ENCODE measurements around the gene ZRANB3.

Gene ZRANB3

DNA sequence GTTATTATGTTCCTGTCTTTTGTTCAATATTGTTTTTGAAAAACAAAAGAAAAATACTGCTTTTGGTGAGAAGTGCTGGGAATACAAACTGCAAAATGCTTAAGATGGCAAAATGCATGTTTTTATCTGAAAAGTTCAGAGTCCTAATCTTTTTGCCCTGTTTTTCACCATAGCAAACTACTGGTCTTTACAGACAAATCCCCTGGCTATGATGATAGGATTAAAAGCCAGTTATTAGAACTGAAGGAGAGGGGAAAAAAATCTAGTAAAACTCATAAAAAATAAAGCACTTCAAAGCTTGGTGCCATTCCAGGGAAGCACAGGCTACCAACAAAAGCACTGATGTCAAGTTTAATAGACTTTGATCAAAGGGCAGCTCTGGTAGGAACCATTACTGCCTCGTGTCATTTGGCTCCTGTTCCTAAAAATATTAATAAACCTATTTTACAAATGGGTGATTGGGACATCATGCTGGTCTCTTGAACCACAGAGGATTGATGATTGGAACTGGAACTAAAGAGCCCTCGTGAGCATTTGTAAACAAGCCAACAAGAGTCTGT, 284.2 kb downstream of the ZRANB3 start:
- no peak for DNase-seq

DNA sequence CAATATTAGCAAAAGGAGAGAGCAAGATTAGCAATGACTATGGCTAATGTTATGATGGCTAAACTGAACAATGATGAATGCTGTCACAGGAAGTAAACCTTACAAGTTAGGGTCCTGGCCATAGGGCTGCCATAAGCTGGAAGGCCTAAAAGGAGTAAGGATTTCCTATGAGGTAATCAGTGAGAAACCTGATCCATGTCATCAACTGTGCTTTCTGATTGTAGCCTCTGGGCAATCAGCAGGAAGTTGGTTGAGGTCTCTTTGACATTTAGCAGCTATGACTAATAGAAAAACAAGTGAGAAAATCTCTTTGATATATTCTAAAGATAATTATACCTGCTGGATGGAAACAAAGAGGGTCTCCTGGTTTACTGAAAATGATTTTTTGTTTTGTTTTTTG, 285.9 kb downstream of the ZRANB3 start:
- no peak for DNase-seq

DNA sequence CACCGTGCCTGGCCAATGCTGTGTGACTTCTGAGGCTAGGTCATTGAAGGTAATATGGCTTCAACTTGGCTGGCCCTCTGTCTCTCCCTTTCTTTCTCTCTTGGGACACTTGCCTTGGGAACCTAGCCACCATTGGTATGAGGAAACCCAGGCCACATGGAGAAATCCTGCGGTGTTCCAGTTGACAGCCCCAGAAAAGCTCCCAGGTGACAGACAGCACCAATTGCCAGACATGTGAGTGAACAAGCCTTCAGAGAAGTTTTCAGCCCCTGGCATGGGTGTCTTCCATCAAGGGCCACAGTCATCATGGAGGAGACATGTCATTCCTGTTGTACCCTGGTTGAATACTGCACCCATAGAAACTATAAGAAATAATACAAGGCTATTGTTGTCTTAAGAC, 292.4 kb downstream of the ZRANB3 start:
- no peak for DNase-seq

DNA sequence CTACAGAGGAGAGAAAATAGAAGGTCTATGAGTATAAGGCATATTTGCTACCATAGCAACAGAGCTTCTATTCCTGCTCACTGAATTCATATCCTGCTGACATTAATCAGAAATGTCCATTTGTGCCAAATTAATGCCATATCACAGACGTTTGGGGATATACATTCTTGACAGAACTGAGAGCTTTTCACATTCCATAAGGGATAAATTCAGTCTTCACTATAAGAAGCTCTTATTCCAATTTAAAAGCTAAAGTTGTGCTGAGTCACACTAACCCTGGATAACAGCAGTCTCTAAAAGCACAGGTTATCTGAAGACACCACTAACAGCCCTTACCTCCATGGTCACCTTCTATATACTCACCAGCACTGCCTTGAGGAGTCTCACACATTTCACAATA, 300.9 kb downstream of the ZRANB3 start:
- no peak for DNase-seq

DNA sequence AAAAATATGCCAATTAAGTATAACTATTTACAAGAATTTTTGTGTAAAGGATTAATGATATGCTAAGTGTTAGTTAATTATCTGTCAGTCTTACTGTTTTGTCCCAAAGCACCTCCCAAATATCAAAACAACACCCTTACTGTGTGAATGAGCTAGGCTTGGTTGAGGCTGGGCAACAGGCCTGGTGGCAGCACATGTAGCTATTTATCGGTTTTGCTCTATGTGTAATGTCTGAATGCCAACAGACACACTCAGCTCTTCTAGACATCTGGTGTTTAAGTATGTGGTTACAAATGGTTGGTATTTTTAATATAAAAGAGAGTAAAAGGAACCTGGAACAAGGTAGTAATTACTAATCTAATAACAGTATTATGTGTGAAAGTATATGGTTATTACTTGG, 303.6 kb downstream of the ZRANB3 start:
- no peak for DNase-seq

DNA sequence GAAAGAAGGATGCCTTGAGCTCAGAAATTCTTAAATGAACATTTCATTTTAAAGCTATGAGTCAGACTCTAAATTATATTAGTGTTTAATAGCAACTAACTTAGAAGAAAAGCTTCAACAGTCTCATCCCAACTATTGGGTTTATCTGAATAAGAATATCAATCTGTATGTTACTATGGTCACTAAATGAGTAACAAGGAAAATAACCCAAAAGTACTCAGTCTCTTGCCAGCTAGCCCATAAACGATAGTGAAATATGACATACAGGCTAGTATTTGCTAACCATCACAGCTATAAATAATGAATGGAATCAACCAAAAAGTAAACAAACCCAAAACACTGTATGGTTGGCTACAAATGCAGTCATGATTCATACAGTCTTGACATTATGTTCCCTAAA, 304.1 kb downstream of the ZRANB3 start:
- no peak for DNase-seq

DNA sequence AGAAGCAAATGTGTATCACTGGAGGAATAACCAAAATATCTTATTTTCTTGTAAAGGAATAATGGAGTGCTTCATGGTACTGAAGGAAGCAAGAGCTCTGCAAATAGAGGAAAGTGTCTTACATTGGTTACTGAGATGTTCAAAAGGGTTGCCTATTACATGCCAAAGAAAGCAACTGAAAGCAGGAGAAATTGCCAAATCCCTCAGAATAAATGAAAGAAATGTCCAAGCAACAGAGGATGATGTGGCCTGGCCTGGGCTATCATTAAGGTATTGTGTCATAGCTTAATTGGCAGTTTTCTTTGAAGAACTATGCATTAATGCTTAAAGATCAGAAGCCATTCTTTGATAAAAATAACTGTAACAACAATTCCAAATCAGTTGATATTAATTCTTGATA, 305.2 kb downstream of the ZRANB3 start:
- no peak for DNase-seq

DNA sequence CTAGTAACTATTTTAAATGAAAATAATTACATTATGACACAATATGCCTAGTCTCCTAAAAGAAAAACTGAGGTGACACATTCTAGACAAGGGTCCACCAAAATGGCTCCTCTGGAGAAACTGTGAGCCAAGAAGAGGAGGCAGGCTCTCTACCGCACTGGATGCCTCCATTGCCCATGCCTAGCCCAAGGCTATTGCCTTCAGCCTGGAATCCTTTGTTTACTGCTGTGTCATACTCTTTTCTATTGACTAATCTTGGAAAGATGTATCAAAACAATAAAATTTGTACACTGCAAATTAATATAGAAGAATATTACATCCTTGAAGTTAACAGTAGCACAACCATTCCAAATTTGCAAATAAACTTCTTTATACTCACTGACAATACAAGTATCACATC, 311.8 kb downstream of the ZRANB3 start:
- no peak for DNase-seq

DNA sequence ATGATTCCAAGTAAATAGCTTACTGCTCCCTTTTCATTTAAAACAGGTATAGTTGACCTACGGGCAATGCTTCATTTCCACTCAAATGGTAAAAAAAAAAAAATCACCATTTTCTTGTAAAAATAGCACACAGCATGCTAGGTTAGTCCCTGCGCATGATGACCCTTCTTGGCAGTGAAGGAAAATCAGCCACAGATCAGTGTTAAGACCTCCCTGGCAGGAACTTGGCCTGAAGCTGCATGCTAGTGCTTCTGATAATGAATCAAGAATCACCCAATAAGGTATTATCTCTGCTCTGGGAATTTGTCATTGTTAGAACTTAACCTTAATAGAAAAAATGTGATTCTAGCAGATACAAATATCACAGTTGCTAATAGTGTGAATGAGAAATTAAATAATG, 312.6 kb downstream of the ZRANB3 start:
- no peak for DNase-seq

DNA sequence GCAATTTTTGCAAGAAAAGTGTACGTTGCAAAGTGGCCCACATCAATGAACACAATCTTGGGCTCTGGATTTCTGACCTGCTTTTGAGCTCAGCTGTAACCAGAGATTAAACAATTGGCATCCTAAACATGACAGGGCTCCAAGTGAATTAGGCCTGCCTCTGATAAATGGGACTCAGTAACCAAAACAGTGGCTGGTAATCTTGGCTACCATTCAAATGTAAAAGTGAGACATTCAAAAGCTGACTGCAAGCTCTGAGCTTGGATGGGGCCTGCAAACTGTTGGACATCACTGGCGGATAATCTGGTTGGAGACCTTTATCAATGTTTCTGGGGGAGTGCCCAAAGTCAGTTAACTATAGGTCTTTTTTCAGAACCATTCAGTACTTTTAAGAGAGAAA, 318.3 kb downstream of the ZRANB3 start:
- DNase-seq = no peak

DNA sequence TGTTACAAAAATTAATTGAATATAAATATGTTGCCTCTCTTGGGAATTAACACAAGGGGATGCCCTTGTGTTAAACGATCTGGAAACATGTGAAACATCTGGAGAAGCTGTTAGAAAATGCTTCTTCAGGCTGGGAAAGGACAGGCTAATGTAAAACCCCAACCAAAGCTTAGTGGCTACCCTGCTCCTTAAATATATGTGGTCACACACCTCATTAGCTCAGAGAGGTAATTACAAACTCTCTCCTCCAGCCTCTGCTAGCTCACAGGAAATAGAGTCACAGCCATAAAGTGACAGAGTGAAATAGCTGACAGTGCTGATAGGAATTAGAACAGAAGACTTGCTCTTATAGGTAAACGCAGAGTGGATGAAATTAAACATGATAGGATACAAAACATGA, 323.0 kb downstream of the ZRANB3 start:
- no peak for DNase-seq

DNA sequence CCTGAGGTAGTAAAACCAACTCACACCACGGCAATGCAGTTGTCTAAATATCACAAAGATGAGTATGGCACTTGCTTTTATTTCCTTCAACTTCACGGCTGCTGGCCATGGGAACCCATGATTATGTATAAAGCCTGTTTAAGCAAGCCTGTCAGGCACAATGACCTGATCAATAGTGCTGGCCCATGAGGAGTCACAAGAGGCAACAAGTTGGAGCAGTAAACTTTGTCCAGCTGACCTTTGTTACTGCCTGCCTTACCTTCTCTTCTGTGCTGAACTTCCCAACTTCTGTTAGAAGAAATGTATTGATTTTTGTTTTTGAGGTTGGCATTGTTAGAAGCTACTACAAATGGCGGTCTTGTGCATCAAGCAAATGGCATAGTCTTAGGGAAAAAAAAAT, 327.1 kb downstream of the ZRANB3 start:
- no peak for DNase-seq

DNA sequence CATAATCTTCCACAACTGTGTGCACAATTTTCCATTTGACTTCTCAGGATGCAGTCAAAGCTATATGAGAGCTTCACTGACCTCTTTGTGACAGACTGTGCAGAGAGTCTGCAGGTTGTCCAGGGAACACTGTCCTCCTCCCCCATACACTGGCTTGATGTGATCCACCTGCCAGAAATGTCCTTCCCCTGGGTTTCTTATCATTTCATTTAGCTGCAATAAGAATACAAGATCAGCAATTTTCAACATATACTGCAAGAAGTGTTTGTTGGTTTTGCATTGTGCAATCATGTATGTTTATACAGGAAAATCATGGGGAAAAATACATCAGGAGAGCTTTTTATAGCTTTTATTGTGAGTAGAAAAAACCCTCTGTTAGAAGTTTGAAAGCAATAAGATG, 328.3 kb downstream of the ZRANB3 start:
- no peak for DNase-seq

DNA sequence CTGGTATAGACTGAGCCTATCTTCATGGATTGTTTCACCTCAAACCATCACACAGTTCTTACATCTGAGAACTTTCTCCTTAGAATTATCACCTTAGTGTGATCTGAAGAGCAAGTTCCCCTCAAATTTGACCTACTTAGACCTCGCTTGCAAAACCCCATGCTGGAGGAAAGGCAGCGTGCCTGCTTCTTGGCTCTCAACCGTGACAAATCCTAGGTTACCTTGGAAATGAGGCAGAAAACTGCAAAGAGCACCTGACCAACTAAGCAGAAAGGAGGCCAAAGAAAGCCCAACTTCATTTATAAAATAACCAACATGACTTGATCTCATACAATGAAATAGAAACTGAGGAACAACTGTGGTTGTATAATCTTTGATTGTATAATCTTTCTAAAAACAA, 332.5 kb downstream of the ZRANB3 start:
- DNase-seq = no peak

DNA sequence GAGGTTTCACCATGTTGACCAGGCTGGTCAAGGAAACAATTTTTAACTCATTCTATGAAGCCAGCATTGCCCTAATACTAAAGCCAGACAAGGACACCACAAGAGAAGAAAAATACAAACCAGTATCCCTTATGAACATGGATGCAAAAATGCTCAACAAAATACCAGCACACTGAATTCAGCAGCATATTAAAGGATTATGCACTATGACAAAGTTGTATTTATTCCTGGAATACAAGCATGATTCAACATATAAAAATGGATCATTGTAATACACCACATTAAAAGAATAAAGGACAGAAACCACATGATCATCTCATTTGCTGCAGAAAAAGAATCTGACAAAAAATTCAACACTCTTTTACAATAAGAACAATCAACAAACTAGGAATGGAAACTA, 340.2 kb downstream of the ZRANB3 start:
- no peak for DNase-seq

DNA sequence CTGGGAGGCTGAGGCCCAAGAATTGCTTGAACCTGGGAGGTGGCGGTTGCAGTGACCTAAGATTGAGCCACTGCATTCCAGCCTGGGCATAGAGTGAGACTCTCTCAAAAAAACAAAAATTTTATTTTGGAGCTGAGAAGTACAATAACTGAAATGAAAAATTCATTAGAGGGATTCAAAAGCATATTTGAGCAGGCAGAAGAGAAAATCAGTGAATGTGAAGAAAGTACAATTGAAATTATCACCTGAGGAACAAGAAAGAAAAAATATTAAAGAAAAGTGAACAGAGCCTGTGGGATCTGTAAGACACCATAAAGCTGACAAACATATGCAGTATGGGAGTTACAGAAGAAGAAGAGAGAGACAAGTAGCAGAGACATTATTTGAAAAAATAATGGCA, 341.9 kb downstream of the ZRANB3 start:
- no peak for DNase-seq

DNA sequence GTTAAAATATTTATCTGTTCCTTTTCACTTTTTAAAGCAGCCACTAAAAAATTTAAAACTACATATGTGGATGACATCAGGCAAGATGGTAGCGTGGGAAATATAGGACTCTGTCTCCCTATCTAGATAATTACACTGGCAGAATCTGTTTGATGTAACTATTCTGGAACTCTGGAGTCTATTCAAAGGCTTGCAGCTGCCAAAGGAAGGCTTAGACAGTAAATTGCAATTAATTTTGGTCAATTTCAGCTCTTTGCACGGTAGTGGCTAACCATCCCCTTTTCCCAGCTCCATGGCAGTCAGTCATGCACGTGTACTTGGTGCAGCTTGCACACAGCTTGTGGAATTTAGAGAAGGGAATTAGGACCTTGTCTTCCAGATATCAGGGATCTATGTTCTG, 343.7 kb downstream of the ZRANB3 start:
- DNase-seq = no peak

DNA sequence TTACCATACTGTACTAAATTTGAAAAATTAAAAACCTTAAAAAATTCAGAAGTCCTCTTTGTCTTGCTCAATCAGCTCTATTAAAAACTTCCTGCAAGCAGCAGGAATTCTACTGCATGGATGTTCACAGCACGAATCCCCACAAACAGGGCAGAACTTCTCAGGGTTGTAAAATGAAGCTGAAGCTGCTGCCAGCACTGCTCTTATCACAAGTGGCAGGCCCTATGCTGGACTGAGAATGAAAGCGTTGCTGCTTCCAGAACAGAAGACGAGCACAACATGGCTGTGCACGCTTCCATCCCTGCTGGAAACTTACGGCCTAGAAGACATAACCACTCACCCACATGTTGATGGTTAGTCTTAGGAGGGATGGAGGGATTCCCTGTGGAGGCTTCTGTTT, 345.0 kb downstream of the ZRANB3 start:
- DNase-seq = no peak

DNA sequence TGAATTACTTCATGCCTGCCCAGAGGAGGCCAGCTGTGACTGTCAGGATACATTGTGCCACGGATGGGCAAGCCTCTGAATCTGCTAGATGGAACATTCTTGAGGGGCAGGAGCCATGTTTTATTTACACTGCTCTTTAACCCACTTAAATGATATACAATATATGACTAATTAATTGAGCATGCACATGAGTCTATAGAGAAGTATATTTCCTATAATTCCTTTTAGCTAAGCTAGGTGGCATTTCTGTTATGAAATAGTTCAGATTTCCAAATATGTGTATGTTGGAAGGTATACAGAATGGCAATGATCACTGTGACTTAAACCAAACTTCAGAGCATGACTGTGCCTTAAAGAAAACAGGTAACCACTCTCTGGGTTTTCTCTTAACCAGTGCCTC, 347.2 kb downstream of the ZRANB3 start:
- no peak for DNase-seq

DNA sequence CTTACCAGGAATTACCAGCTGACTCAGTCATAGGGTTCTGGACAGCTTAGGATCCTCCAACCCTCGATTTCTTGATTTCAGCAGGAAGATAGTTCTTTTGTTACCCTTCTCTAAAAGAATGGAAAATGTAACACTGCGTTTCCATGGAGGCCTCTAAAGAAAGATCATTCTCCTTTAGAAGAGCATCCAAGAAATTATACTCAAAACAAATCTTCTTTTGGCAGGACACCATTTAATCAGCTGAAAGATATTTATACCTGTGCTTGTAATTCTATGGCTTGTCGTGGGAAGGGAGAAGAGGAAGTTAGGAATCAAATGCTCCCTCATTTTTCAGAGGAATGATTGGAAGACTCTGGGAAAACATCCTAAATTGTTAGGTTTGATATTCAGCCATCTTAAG, 348.4 kb downstream of the ZRANB3 start:
- no peak for DNase-seq

DNA sequence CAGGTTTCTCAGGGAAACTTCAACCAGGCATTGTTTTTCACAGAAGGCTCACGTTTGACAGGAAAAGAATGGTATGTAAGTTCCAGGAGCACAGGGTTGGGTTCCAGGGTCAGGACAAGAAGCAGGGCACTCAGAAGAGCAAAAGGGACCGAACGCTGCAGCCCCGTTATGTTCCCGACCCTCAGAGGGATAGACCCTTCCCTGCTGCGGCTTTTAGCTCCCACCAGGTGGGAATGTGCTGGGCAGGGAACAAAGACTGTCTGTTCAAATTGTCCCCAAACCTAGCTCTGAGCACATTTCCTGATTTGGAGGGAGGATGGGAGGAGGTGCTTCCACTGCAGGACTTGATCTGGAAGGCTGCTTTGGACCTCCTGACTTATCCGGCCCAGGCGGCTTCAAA, 348.8 kb downstream of the ZRANB3 start:
- no peak for DNase-seq

DNA sequence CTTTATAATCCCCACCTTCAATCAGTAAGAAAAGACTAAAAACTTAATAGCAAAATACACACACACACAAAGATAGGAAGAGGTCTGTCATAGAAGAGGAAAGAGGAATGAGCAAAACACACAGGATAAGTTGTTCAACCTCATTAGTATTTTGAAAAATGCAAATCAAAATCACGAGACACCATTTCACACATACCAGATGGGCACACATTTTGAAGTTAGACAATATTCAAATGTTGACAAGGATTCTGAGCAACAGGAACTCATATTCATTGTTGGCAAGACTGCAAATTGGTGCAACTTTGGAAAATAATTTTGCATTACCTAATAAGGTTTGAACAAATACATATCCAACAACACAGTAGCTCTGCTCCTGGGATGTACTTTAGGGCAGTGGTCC, 351.3 kb downstream of the ZRANB3 start:
- no peak for DNase-seq

DNA sequence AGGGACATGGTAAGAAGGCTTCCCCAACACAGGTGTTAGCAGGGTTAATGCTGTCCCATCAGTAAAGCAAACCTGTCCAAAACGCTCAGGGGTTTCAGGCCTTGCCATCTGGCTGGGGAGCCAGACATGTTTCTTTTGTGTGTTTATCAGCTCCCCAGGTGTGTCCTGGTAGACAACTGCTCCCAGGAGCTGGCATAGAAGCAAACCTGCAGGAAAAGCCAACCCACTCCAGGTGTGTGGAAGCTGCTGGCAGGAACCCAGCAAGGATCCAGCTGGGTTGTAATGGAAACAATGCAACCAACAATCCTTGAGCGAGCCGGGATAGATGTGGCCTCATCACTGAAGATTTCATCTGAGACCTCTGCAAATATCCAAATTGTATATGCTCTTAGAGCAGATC, 355.8 kb downstream of the ZRANB3 start:
- no peak for DNase-seq

DNA sequence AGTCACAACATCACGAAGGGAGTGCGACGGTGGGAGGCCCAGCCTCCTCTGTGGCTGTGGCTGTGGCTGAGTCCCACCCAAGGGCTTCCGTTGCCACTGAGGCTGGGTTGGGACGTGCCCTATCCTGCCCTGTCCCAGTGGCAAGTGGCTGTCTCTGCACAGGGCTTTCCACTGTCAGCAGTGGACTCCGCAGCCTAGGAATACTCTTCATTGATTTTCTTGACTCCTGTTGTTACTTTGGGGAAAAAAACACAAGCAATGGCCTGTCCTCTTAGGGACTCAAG, 356.3 kb downstream of the ZRANB3 start:
- DNase-seq = no peak

DNA sequence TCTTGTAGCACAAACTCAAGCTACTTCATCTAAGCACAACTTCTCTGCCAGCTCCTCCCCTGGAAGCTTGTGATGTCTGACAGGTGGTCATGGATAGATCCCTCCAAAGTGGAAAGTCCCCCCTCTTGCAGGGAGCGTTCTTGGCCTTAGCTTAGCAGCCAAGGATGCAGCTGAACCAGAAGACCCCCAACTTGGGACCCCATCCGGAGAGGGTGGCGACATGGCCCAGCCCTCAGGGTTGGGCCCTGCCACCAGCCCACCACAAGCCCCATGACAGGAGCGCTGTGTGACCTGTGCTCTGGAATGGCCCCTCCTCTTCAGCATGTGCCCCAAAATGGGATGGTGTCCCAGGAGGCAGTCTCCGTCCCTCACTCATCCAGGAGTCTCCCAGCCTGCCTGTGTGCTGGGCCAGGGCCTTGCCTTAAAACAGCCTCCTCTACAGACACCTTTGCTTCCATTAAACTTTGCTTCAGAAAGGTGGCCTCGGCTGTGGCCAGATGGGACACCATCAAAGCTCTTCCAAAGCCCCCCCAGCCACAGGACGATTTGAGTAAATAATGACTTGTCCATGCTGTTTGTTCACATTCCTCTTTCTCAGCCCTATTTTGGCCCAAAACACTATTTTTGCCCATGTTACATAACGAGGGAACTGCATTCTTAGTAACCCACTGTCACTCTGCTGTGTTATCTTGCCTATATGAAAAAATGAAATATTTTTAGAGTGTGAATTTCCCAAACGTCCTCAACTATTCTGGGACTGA, 356.8 kb downstream of the ZRANB3 start:
- no peak for DNase-seq
